HepG2 (cell line): ENCODE data around the gene GSTCD. TPM values are rescaled to one million over a fixed set of nuclear protein-coding genes. Genes with fewer than 3 reads are reported as not detected.

Experiments used
- ATAC-seq: fragments of 200-7000 bp; cut with Tn5 transposase; 3 replicates; pipeline ENCODE4 v1.9.1; 2020; ENCODE audit warnings: mild to moderate bottlenecking, moderate library complexity
- BruUV-seq: library from RNA; stranded (reverse); fragments of 400-500 nt; replicated peaks from 2 replicates; lab custom pipeline; 2021; lab: Mats Ljungman, UMichigan
- CTCF ChIA-PET: fragments of 300-600 bp; formaldehyde crosslinking; extraction: SDS; loops from one replicate; lab custom pipeline; 2021; ENCODE audit warnings: low total read pairs, inconsistent platforms, low intra/inter-chr PET ratio; lab: Yijun Ruan, JAX
- POLR2A ChIA-PET: fragments of 350-600 bp; sonication (Branson Sonifier 250); formaldehyde crosslinking; loops from one replicate; lab custom pipeline; 2020; ENCODE audit warnings: antibody characterized with exemption, inconsistent platforms; lab: Yijun Ruan, JAX
- DNase-seq: peaks from one replicate; pipeline ENCODE4 v3.0.0-alpha.2; 2015; ENCODE audit warnings: low spot score
- FAIRE-seq: peaks from 3 replicates; lab custom pipeline; 2011; peaks lifted over from hg19 to GRCh38; lab: Jason Lieb, UNC
- H2AFZ ChIP-seq: one replicate; pipeline ENCODE4 v1.6.1; 2011; ENCODE audit warnings: low read length, inconsistent platforms
- H3K27ac ChIP-seq: fragments of 300-600 bp; 3 replicates; pipeline ENCODE4 v1.8.0; 2011; ENCODE audit warnings: mixed run types, mild to moderate bottlenecking, mixed read lengths, low read length, inconsistent platforms; ENCODE audit not compliant: insufficient read depth; ENCODE audit errors: extremely low read length
- H3K27me3 ChIP-seq, 2 experiments: fragments of 200-600 bp in 1 of 2; 2 replicates in 1 of 2; 3 replicates in 1 of 2; pipeline versions ENCODE4 v1.6.0 to v1.8.0; 2011; ENCODE audit warnings: low read length in 2 of 2, mild to moderate bottlenecking in 2 of 2, moderate library complexity in 2 of 2, inconsistent platforms in 1 of 2; ENCODE audit not compliant: insufficient read depth in 2 of 2, control insufficient read depth in 1 of 2
- H3K36me3 ChIP-seq, 2 experiments: fragments of 200-600 bp in 1 of 2; replicated peaks in 1 of 2; 2 replicates in 1 of 2; 3 replicates in 1 of 2; pipeline versions ENCODE4 v1.5.1 to v1.8.0; 2011; ENCODE audit warnings: low read length in 2 of 2, inconsistent platforms in 1 of 2; ENCODE audit not compliant: insufficient read depth in 2 of 2, control insufficient read depth in 1 of 2
- H3K4me1 ChIP-seq: 2 replicates; pipeline ENCODE4 v1.5.1; 2012; ENCODE audit warnings: low read length, inconsistent platforms; ENCODE audit not compliant: insufficient read depth
- H3K4me2 ChIP-seq: 2 replicates; pipeline ENCODE4 v1.6.0; 2011; ENCODE audit warnings: low read depth, low read length, inconsistent platforms
- H3K4me3 ChIP-seq, 3 experiments: fragments of 200-600 bp in 1 of 3; sonication (generic), shearing (Covaris generic) in 1 of 3; replicated peaks in 1 of 3; 2 replicates each; pipeline ENCODE4 v1.5.1; 2011 to 2016; ENCODE audit warnings: low read length in 3 of 3, inconsistent platforms in 2 of 3, low read depth in 2 of 3, mild to moderate bottlenecking in 2 of 3, control low read depth in 1 of 3, mixed read lengths in 1 of 3; ENCODE audit not compliant: insufficient read depth in 1 of 3
- H3K79me2 ChIP-seq: one replicate; pipeline ENCODE4 v1.6.1; 2011; ENCODE audit warnings: low read length, inconsistent platforms; ENCODE audit not compliant: insufficient read depth
- H3K9ac ChIP-seq: 2 replicates; pipeline ENCODE4 v1.6.0; 2011; ENCODE audit warnings: mild to moderate bottlenecking, low read depth, low read length, inconsistent platforms; ENCODE audit not compliant: insufficient read depth
- H3K9me3 ChIP-seq: 2 replicates; pipeline ENCODE4 v1.5.1; 2012; ENCODE audit warnings: mild to moderate bottlenecking, low read length
- H4K20me1 ChIP-seq: 2 replicates; pipeline ENCODE4 v1.6.0; 2011; ENCODE audit warnings: inconsistent platforms, mild to moderate bottlenecking, low read length, moderate library complexity; ENCODE audit not compliant: insufficient read depth
- ASH2L ChIP-seq: fragments of 300-600, 200-600 bp; sonication (generic); IDR thresholded peaks from 2 replicates; pipeline ENCODE4 v1.7.0; 2017; ENCODE audit warnings: low read depth, mild to moderate bottlenecking, moderate library complexity, mixed read lengths, low read length; ENCODE audit not compliant: insufficient read length
- DNMT3B ChIP-seq: conservative IDR thresholded peaks from 2 replicates; pipeline ENCODE4 v1.6.1; 2016; ENCODE audit warnings: missing biosample characterization, control low read depth
- JUNB ChIP-seq: sonication (generic); formaldehyde crosslinking; IDR thresholded peaks from 2 replicates; pipeline ENCODE4 v1.8.0; 2022; ENCODE audit warnings: missing genetic modification reagents, mild to moderate bottlenecking, borderline replicate concordance
- KAT7 ChIP-seq: IDR thresholded peaks from 2 replicates; pipeline ENCODE4 v1.6.1; 2018; ENCODE audit warnings: borderline replicate concordance, missing compliant biosample characterization
- KDM3A ChIP-seq: IDR thresholded peaks from 2 replicates; pipeline ENCODE4 v1.6.1; 2018; ENCODE audit warnings: low read depth, missing compliant biosample characterization
- KDM5A ChIP-seq: fragments of 200-600 bp; sonication (generic); IDR thresholded peaks from 2 replicates; pipeline ENCODE4 v1.7.0; 2018; ENCODE audit warnings: antibody characterized with exemption, mild to moderate bottlenecking, low read length, borderline replicate concordance
- KDM5B ChIP-seq: sonication (generic); formaldehyde crosslinking; IDR thresholded peaks from 2 replicates; pipeline ENCODE4 v1.4.0; 2020; ENCODE audit warnings: missing genetic modification reagents, mild to moderate bottlenecking, borderline replicate concordance
- MATR3 ChIP-seq: sonication (generic); formaldehyde crosslinking; IDR thresholded peaks from 2 replicates; pipeline ENCODE4 v1.4.0; 2020; ENCODE audit warnings: missing genetic modification reagents
- NCOA1 ChIP-seq: sonication (generic); formaldehyde crosslinking; IDR thresholded peaks from 2 replicates; pipeline ENCODE4 v1.9.0; 2021; ENCODE audit warnings: missing genetic modification reagents
- POGZ ChIP-seq: sonication (generic); formaldehyde crosslinking; IDR thresholded peaks from 2 replicates; pipeline ENCODE4 v1.4.0; 2020; ENCODE audit warnings: mild to moderate bottlenecking, missing genetic modification reagents
- SRSF1 ChIP-seq: fragments of 200-400 bp; formaldehyde crosslinking; optimal IDR thresholded peaks from 2 replicates; pipeline ENCODE3; 2017; ENCODE audit warnings: mild to moderate bottlenecking, low read depth, low read length, moderate library complexity
- TBP ChIP-seq: sonication (generic); formaldehyde crosslinking; IDR thresholded peaks from 2 replicates; pipeline ENCODE4 v1.5.0; 2020; ENCODE audit warnings: missing genetic modification reagents
- YEATS2 ChIP-seq: sonication (generic); formaldehyde crosslinking; IDR thresholded peaks from 2 replicates; pipeline ENCODE4 v1.4.0; 2020; ENCODE audit warnings: missing genetic modification reagents, borderline replicate concordance
- ZBTB25 ChIP-seq: IDR thresholded peaks from 2 replicates; pipeline ENCODE4 v1.6.1; 2018; ENCODE audit warnings: missing genetic modification reagents
- ZFP36L2 ChIP-seq: sonication (generic); formaldehyde crosslinking; IDR thresholded peaks from 2 replicates; pipeline ENCODE4 v1.4.0; 2020; ENCODE audit warnings: missing genetic modification reagents
- ZNF616 ChIP-seq: sonication (generic); formaldehyde crosslinking; IDR thresholded peaks from 2 replicates; pipeline ENCODE4 v1.5.0; 2020; ENCODE audit warnings: low read depth, mild to moderate bottlenecking, missing genetic modification reagents
- ZNF746 ChIP-seq: sonication (generic); formaldehyde crosslinking; IDR thresholded peaks from 2 replicates; pipeline ENCODE4 v1.8.0; 2022; ENCODE audit warnings: mild to moderate bottlenecking, missing genetic modification reagents
- ZNF878 ChIP-seq: sonication (generic); formaldehyde crosslinking; IDR thresholded peaks from 2 replicates; pipeline ENCODE4 v1.8.1; 2023; ENCODE audit warnings: mild to moderate bottlenecking, missing genetic modification reagents, moderate library complexity
- ZSCAN21 ChIP-seq: sonication (generic); formaldehyde crosslinking; IDR thresholded peaks from 2 replicates; pipeline ENCODE4 v1.8.0; 2022; ENCODE audit warnings: mild to moderate bottlenecking, missing genetic modification reagents, moderate library complexity, borderline replicate concordance
- ZSCAN25 ChIP-seq: sonication (generic); formaldehyde crosslinking; IDR thresholded peaks from 2 replicates; pipeline ENCODE4 v1.8.0; 2022; ENCODE audit warnings: mild to moderate bottlenecking, missing genetic modification reagents
- WGBS: methylation state at CpG from one replicate; pipeline ENCODE4 v1.1.6; 2017; ENCODE audit warnings: low lambda C conversion rate; 5-methylcytosine and 5-hydroxymethylcytosine counted together
- in situ Hi-C: cut with HindIII; loops from 2 replicates; pipeline ENCODE4 v1.10.0; 2017; ENCODE audit warnings: low pct_unique_long_range_greater_than_20kb; ENCODE audit not compliant: extremely low pct_ligation_motif_present
- intact Hi-C: fragments of 100-400 bp; cut with micrococcal nuclease; formaldehyde crosslinking; loops from one replicate; pipeline ENCODE4 v1.10.0; 2022; ENCODE audit not compliant: unreplicated experiment
- polyA plus RNA-seq, 8 experiments: library from polyadenylated mRNA; depleted of rRNA in 3 of 8; stranded (reverse) in 7 of 8; unstranded in 1 of 8; fragments of >200 nt; fragmentation: Illumina TruSeq in 4 of 8; extraction: Trizol in 4 of 8; gene quantifications; 2 replicates each; pipeline versions ENCODE4 v1.2.1 to v1.2.3, GENCODE V29; 2011 to 2016; ENCODE audit warnings: low read depth in 4 of 8, missing spikeins in 1 of 8, mixed read lengths in 1 of 8; ENCODE audit not compliant: insufficient read depth in 1 of 8
- total RNA-seq, 5 experiments: library from RNA; depleted of rRNA; stranded (reverse); fragments of >200 nt; fragmentation: Illumina TruSeq; extraction: Trizol; gene quantifications; 2 replicates each; pipeline ENCODE4 v1.2.3, GENCODE V29; 2016; ENCODE audit warnings: low read depth in 1 of 5
- TF ChIP-seq, protein P1 (sequence below): sonication (generic); formaldehyde crosslinking; IDR thresholded peaks from 2 replicates; pipeline ENCODE4 v1.4.0; 2020; ENCODE audit warnings: missing genetic modification reagents

GSTCD gene
- total and polyA plus RNA-seq, 2 of the 13 experiments (the other 11 are each of a cell fraction or from before 2014, with no cell fraction given), result 7.9 to 30.8 TPM

DNA sequence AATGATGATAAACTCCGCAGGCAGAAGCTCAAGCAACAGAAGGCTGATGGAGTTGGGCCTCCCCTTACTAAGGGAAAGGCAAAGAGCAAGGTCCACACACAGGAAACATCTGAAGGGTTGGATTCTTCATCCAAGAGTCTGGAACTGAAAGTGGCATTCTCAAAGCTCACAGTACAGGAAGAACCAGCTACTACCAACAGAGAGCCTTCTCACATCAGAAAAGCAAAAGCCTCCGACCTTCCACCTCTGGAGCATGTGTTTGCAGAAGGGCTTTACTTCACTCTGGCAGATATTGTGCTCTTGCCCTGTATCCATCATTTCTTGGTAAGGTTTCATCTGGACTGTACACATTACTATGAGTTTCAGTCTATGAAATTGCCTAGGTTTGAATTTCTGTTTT is 10.6 kb downstream of the GSTCD start (continued):
- TF ChIP-seq ZFP36L2 (CRISPR knock-in tag), result no peak
- TF ChIP-seq ZNF746 (CRISPR knock-in tag), result no peak
- TF ChIP-seq, all 625 proteins: peak for 7

GRCh38 chr4:105725623-105726022 is 17.0 kb downstream of the GSTCD start:
- FAIRE-seq, result no peak
- 72% methylated on average over 2 of the region's 2 CpGs for WGBS
- Histone ChIP-seq H3K4me1 (no peaks in the 10 kb centered on the region), H3K36me3 (no peaks in the 10 kb centered on the region; a peak in 1 of 5 replicates), H3K9me3 (no peaks in the 10 kb centered on the region), H3K4me3 (no peak overlapping the region), H4K20me1 (no peaks in the 10 kb centered on the region), H3K27me3 (no peaks in the 10 kb centered on the region), H2AFZ (no peak overlapping the region), H3K27ac (no peak overlapping the region), H3K4me2 (no peak overlapping the region), H3K9ac (no peak overlapping the region), H3K79me2 (no peaks in the 10 kb centered on the region)
- POLR2A ChIA-PET, result no interaction called here
- CTCF ChIA-PET, result no interaction called here
- no peak for ATAC-seq
- TF ChIP-seq KDM3A (CRISPR knock-in tag) (no peak), TBP (CRISPR knock-in tag) (no peak), POGZ (CRISPR knock-in tag) (no peak), KDM5A (no peak), ZNF616 (CRISPR knock-in tag) (no peak), ZSCAN21 (CRISPR knock-in tag) (no peak), KDM5B (CRISPR knock-in tag) (no peak), YEATS2 (CRISPR knock-in tag) (no peak), ZBTB25 (CRISPR knock-in tag) (no peak), JUNB (no peak), ZSCAN25 (CRISPR knock-in tag) (no peak), DNMT3B (CRISPR knock-in tag) (no peak), KAT7 (CRISPR knock-in tag) (no peak), ZNF878 (CRISPR knock-in tag) (no peak), MATR3 (CRISPR knock-in tag) (no peak), SRSF1 (no peak), NCOA1 (CRISPR knock-in tag) (no peak), ASH2L (no peak)
- TF ChIP-seq, protein P1, sequence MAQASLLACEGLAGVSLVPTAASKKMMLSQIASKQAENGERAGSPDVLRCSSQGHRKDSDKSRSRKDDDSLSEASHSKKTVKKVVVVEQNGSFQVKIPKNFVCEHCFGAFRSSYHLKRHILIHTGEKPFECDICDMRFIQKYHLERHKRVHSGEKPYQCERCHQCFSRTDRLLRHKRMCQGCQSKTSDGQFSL, result no peak
- in situ Hi-C loops, result no loop called here
- no peak for DNase-seq
- intact Hi-C loops, result no loop called here
- BruUV-seq, result no TSS peak
